T-helper 17 cell (primary cell): Measurements from ENCODE around the gene CD47. TPM values are rescaled to one million over a fixed set of nuclear protein-coding genes. Genes with fewer than 3 reads are reported as not detected.
A peak's percentile ranks its signal among the peaks of the same experiment; 100 is the strongest.

Experiments
- ATAC-seq: fragments of 150-1000 bp; cut with Tn5 transposase; 2 replicates; pipeline ENCODE4 v1.10.0; 2021; ENCODE audit warnings: mild to moderate bottlenecking, moderate library complexity
- DNase-seq, 3 donors: peaks; one replicate each; pipeline versions ENCODE4 v3.0.0 to v3.0.0-alpha.2; 2020 to 2021
- H3K9me3 ChIP-seq: one replicate; pipeline ENCODE4 v1.7.0; 2013; ENCODE audit warnings: low read length, mild to moderate bottlenecking; ENCODE audit not compliant: control insufficient read depth, poor library complexity, severe bottlenecking
- H3K27ac Mint-ChIP-seq: one replicate; pipeline ENCODE4 v1.8.0; 2022; ENCODE audit warnings: mild to moderate bottlenecking, moderate library complexity, mixed read lengths
- H3K27me3 Mint-ChIP-seq: one replicate; pipeline ENCODE4 v1.8.0; 2022; ENCODE audit warnings: mixed read lengths
- H3K36me3 Mint-ChIP-seq: one replicate; pipeline ENCODE4 v1.8.0; 2022; ENCODE audit warnings: low read depth, mixed read lengths
- H3K4me1 Mint-ChIP-seq: one replicate; pipeline ENCODE4 v1.8.0; 2022; ENCODE audit warnings: mild to moderate bottlenecking, mixed read lengths
- H3K4me3 Mint-ChIP-seq: one replicate; pipeline ENCODE4 v1.8.0; 2022; ENCODE audit warnings: mild to moderate bottlenecking, moderate library complexity, mixed read lengths
- total RNA-seq, 4 donors: library from RNA in 2 of 4; stranded (reverse) in 2 of 4; gene quantifications; one replicate each; pipeline ENCODE4 v1.2.3 and lab custom pipeline; 2022 to 2026

Gene CD47
- total RNA-seq, 2 donors from 2014 or later: 150 to 170 TPM

DNA sequence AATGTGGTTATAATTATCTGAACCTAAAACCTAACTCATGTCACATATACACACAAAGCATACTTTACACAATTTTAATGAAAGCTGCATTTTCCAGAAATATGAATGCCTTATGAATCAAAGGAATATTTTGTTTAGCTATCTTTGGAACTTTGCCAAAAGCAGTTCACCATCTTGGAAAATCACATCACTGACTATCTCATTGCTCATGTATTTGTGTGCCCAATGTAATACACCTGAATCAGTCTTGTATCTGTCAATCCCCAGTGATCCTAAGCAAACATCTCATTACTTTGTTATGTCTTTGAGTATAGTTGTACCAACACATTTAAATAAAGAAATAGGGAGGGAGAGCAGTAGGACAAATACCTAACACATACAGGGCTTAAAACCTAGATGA is 15.6 kb upstream of the CD47 start:
- H3K4me3 Mint-ChIP-seq: no peak overlapping the region

GRCh38 chr3:108106031-108106430 is 15.2 kb upstream of the CD47 start:
- peaks cover 13% of the 10 kb centered on the region for H3K4me1 Mint-ChIP-seq
- no peaks in the 10 kb centered on the region for H3K36me3 Mint-ChIP-seq
- no peak overlapping the region for H3K4me3 Mint-ChIP-seq
- no peak for ATAC-seq
- H3K27ac Mint-ChIP-seq: no peak overlapping the region
- no peaks in the 10 kb centered on the region for H3K9me3 ChIP-seq
- H3K27me3 Mint-ChIP-seq: no peaks in the 10 kb centered on the region
- DNase-seq: no peak

More for the DNA sequence above, 15.6 kb upstream of the CD47 start:
- ATAC-seq (no peak), DNase-seq (no peak)
- no peaks in the 10 kb centered on the region for H3K36me3 Mint-ChIP-seq
- no peaks in the 10 kb centered on the region for H3K27me3 Mint-ChIP-seq
- H3K9me3 ChIP-seq: no peaks in the 10 kb centered on the region
- peaks cover 9% of the 10 kb centered on the region for H3K4me1 Mint-ChIP-seq
- H3K27ac Mint-ChIP-seq: no peak overlapping the region

DNA sequence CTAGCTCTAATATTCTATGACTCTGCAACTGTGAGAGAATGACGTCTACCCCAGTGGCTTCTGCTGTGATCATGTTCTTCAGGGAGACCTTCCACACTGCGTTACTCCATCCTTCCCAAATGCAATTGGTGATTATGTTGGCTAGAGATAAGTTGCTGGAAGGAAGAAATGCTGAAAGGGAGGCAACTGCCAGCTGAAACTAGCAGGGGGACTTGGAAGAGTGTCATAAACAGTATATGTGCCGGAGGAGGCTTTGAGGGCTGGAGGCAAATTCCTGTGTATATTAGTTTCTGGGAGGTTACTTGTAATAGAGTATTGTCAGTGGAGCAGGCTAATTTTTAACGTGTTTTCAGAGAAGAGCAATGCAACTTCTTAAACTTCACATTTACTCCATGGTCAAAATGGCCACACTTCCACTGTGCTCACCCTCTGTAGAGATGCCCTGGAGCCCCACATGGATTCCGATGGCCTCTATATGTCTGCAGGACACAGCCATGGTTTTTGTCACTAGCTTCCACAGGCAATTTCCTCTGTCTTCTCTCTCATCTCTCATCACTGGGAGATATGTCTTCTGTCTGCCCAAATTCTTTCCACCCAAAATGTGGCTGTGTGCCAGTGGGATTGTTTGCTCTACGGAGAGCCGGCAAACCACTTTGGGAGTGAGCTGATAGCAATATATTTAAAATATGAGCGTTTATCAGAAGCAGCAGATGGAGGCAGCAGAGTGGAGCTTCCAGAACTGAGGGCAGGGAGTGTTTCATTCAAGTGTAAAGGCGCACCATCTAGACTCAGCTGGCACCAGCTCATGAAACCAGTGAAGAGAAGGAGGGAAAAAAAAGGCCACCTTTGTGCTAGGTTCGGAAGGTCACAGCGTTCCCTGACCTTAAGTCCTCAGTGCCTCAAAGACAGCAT is 13.3 kb upstream of the CD47 start:
- Mint-ChIP-seq H3K27me3 (no peaks in the 10 kb centered on the region), H3K4me1 (peaks cover 28% of the 10 kb centered on the region), H3K36me3 (no peaks in the 10 kb centered on the region), H3K27ac (no peak overlapping the region), H3K4me3 (no peak overlapping the region)
- H3K9me3 ChIP-seq: no peaks in the 10 kb centered on the region
- DNase-seq (no peak), ATAC-seq (no peak)

DNA sequence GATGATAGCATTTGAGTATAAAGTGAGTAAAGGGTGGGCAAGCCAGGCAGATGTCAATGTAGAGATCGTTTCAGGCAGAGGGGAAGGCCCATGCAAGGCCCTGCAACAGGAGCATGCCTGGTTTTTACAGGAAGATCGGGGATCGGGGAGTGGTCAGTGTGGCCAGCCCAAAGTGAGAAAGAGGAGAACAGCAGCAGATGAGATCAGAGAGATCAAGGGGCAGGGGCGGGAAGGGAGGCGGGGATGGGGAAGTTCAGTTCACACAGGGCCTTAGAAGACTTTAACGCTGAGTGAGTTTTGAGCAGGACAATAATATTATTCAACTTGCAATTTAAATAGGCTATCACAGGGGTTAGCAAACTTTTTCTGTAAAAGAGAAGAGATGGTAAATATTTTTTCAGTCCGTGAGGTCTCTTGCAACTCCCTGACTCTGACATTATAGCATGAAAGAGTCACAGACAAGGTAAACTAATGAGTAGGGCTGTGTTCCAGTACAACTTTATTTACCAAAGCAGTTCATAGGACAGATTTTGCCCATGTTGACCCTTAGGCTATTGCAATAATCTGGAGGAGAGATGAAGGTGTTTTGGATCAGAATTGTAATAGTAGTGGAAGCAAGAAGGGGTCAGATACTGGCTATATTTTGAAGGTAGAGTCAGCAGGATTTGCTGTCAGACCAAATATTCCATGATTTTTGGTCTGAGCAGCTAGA is 12.4 kb upstream of the CD47 start:
- ATAC-seq (no peak), DNase-seq (no peak)
- Mint-ChIP-seq H3K27ac (no peak overlapping the region), H3K4me3 (no peak overlapping the region), H3K4me1 (peaks cover 30% of the 10 kb centered on the region), H3K27me3 (no peaks in the 10 kb centered on the region), H3K36me3 (no peaks in the 10 kb centered on the region)
- H3K9me3 ChIP-seq: no peaks in the 10 kb centered on the region

DNA sequence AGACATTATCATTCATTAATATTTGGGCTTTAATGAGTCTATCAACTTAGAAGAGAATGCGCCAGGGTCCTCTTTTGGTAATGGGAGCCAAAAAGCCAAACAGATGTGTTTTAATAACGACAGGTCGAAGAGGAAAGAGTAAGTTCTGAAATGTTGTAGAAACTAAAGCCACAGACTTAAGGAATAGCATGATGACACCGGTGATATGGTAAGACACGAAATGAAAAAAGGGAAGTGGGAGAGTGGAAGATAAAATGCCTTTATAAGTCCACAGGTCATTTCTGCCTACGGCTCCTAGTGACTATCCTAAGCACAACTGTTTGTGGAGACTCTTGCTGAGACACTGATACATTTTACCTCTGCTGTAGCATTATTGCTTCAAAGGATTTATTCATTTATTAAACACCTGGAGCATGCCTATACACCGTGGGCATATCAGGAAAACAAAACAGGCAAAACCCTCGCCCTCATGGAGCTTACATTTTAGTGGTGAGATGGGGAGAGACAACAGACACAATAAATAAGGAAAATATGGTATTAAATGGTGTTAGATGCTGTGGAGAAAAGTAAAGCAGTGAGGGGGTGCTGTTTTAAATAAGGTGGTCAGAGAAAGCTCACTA is 11.7 kb upstream of the CD47 start:
- DNase-seq: no peak
- no peaks in the 10 kb centered on the region for H3K36me3 Mint-ChIP-seq
- no peak overlapping the region for H3K4me3 Mint-ChIP-seq
- H3K4me1 Mint-ChIP-seq: peaks cover 29% of the 10 kb centered on the region
- H3K9me3 ChIP-seq: no peaks in the 10 kb centered on the region
- no peak for ATAC-seq
- H3K27ac Mint-ChIP-seq: no peak overlapping the region
- H3K27me3 Mint-ChIP-seq: no peaks in the 10 kb centered on the region

DNA sequence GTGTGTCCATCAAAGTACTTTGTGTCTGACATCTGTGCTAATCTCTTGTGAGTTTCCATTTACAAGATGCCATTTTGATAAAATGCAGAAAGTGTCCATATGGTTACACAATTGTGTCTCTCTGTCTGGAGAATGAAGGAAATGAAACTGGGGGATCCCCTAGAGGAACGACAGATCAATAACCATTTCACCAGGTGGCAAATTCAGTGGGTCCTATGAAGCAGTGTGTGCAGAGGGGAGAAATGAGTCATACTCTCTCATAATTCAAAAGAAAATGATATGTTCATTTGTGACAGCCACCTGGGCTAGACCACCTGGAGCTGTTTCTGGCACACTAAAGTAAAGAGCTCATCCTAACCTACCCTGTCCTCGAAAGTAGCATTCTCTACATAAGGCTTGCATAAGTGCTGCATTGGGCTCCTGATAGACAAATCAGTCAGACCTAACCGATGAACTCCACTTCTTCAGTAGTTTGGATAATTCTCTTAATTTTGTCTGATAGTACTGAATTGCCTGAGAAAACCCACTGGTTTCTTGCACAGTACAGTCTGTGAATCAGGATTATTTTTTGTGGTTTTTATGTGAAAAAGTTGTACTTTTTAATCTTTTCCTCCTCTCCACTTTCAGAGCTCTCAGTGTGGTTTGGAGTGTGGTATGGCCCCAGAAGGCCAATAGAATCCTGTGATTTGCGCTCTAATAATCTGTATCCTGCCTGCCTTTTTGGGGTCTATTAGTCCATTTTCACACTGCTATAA is 10.3 kb upstream of the CD47 start:
- ATAC-seq (peak; percentile 90), DNase-seq (no peak)
- no peaks in the 10 kb centered on the region for H3K36me3 Mint-ChIP-seq
- H3K27ac Mint-ChIP-seq: peak overlapping the region; percentile 66
- no peaks in the 10 kb centered on the region for H3K9me3 ChIP-seq
- peaks cover 33% of the 10 kb centered on the region for H3K4me1 Mint-ChIP-seq
- no peak overlapping the region for H3K4me3 Mint-ChIP-seq
- no peaks in the 10 kb centered on the region for H3K27me3 Mint-ChIP-seq

GRCh38 chr3:108099679-108100428 is 9.0 kb upstream of the CD47 start:
- Mint-ChIP-seq H3K4me1 (peaks cover 35% of the 10 kb centered on the region), H3K27me3 (no peaks in the 10 kb centered on the region), H3K27ac (peak overlapping the region; percentile 66), H3K4me3 (no peak overlapping the region), H3K36me3 (no peaks in the 10 kb centered on the region)
- no peaks in the 10 kb centered on the region for H3K9me3 ChIP-seq
- no peak for DNase-seq
- no peak for ATAC-seq

DNA sequence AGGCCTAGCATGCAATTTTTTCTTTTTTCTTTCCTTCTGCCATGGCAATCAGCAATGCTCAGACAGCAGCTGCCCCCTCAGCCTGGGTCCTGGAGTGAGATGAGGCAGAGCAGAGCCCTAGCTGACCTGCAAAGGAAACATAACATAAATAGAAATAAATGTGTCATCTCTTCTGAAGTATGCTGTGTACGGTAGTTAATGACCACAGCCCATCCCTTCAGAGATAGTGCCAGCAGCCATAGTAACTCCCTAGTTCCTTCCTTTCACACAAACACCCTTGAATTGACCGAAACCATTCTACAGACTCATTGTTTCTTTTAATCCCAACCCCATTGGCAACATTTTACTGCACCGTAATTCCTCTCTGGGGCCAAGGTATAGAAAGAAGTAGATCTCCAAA is 8.4 kb upstream of the CD47 start:
- H3K9me3 ChIP-seq: no peaks in the 10 kb centered on the region
- H3K36me3 Mint-ChIP-seq: no peaks in the 10 kb centered on the region
- peaks cover 37% of the 10 kb centered on the region for H3K4me1 Mint-ChIP-seq
- DNase-seq (no peak), ATAC-seq (no peak)
- H3K27me3 Mint-ChIP-seq: no peaks in the 10 kb centered on the region
- H3K4me3 Mint-ChIP-seq: no peak overlapping the region
- H3K27ac Mint-ChIP-seq: peak overlapping the region; percentile 66

- H3K9me3 ChIP-seq: no peaks in the 10 kb centered on the region
- no peak for DNase-seq
- H3K27ac Mint-ChIP-seq: no peak overlapping the region
- H3K36me3 Mint-ChIP-seq: no peaks in the 10 kb centered on the region
- ATAC-seq: no peak
- H3K4me3 Mint-ChIP-seq: no peak overlapping the region
- peaks cover 41% of the 10 kb centered on the region for H3K4me1 Mint-ChIP-seq
- H3K27me3 Mint-ChIP-seq: no peaks in the 10 kb centered on the region
Observed at GRCh38 chr3:108098003-108098370, 7.2 kb upstream of the CD47 start.

DNA sequence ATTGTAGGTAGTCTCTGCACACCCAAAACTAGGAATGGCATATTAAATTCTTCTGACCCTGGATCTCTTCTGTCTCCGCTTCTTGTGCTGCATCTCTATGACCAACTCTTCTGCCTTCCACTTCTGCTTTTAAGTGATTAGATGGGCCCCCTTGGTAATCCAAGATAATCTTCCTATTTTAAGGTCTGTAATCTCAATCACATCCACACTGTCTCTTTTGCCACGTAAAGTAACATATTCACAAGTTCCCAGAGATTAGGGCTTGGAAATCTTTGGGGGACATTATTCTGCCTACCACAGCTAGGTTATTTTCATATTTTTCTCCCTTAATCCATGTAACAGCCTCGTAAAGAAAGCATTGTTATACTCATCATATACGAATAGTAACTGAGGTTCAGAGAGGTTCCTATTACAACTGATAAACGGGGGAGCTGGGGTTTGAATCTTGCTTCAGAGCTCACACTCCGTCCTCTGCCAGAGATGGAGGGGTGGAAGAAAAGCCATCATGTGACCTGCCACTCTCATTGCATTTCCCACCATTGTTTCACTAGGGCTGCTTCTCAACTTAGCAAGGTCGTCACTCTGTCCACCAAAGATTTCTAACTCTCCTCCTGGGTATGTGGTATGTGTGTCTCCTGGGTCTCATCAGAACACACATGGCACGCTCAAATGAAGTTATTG is 6.6 kb upstream of the CD47 start:
- no peak overlapping the region for H3K4me3 Mint-ChIP-seq

GRCh38 chr3:108096532-108097321 is 5.9 kb upstream of the CD47 start:
- no peak for DNase-seq
- no peak overlapping the region for H3K27ac Mint-ChIP-seq
- H3K4me1 Mint-ChIP-seq: peaks cover 54% of the 10 kb centered on the region
- ATAC-seq: no peak
- no peaks in the 10 kb centered on the region for H3K36me3 Mint-ChIP-seq
- H3K4me3 Mint-ChIP-seq: peak overlapping the region; percentile 6
- no peaks in the 10 kb centered on the region for H3K9me3 ChIP-seq
- H3K27me3 Mint-ChIP-seq: no peaks in the 10 kb centered on the region

More for the DNA sequence above, 6.6 kb upstream of the CD47 start:
- Mint-ChIP-seq H3K36me3 (no peaks in the 10 kb centered on the region), H3K4me1 (peaks cover 47% of the 10 kb centered on the region), H3K27ac (no peak overlapping the region), H3K27me3 (no peaks in the 10 kb centered on the region)
- DNase-seq (no peak), ATAC-seq (no peak)
- H3K9me3 ChIP-seq: no peaks in the 10 kb centered on the region
